ENCODE results near the gene DEFB132. TPM values are rescaled to one million over a fixed set of nuclear protein-coding genes. Genes with fewer than 3 reads are reported as not detected.
A peak's percentile ranks its signal among the peaks of the same experiment; 100 is the strongest.

The DEFB132 gene
- polyA plus RNA-seq, 3 donors, result not detected

DNA sequence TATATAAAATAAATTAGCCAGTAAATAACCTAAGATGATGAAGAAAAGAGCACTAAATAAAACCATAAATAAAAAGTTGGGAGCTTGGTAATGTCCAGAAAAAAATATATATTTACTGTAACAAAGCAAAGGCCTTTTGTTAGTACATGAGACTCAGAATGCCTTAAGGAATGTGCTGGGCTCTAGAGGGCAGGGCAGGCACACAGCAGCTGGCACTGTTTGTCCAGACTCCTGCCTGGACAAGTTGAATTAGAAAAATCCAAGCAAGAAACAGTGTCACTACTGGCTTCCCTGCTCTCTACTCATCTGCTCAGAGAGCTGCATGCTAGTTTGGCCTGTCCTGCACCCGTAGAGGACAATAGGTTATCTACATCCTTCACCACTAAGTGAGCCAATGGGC is 21.6 kb upstream of the DEFB132 start:
- intact Hi-C loops (cut with micrococcal nuclease), result no loop called here
- H3K27ac ChIP-seq (ENCODE audit: low read depth in 1 of 2, low read length in 2 of 2), result no peak overlapping the region
- Mint-ChIP-seq H3K36me3 (no peaks in the 10 kb centered on the region), H3K27me3 (ENCODE audit: low read depth in 3 of 3) (peaks cover 0 to 2% (median 1%) of the 10 kb centered on the region in 3 donors), H3K27ac (no peak overlapping the region), H3K9me3 (no peaks in the 10 kb centered on the region), H3K4me1 (peaks cover 18% of the 10 kb centered on the region), H3K4me3 (no peak overlapping the region)
- H3K79me2 ChIP-seq (ENCODE audit: insufficient read depth, low read length), result no peaks in the 10 kb centered on the region
- DNase-seq, result no peak
- no peak overlapping the region for H3K9ac ChIP-seq (ENCODE audit: insufficient read depth, low read length, poor library complexity, severe bottlenecking)
- H3K4me3 ChIP-seq (replicated peaks in 1 of 3; ENCODE audit: low read depth in 2 of 3, low read length in 3 of 3), result no peak overlapping the region
- peaks cover 11 to 20% of the 10 kb centered on the region in 2 donors for H3K4me1 ChIP-seq (ENCODE audit: control insufficient read depth in 1 of 2, insufficient read depth in 2 of 2, low read length in 2 of 2)
- no peak overlapping the region for H2AFZ ChIP-seq (ENCODE audit: insufficient read depth, low read depth, low read length, poor library complexity, severe bottlenecking)
- WGBS (ENCODE audit: insufficient coverage), result 100% methylated on average over 1 of the region's 1 CpG
- H3K36me3 ChIP-seq (replicated peaks in 1 of 2; ENCODE audit: control insufficient read depth in 1 of 2, insufficient read depth in 2 of 2, low read length in 2 of 2), result no peaks in the 10 kb centered on the region
- H4K20me1 ChIP-seq (ENCODE audit: insufficient read depth, low read length), result no peaks in the 10 kb centered on the region
- no peaks in the 10 kb centered on the region for H3K9me3 ChIP-seq (replicated peaks in 1 of 2; ENCODE audit: control insufficient read depth in 1 of 2, insufficient read depth in 1 of 2, low read length in 2 of 2)
- H3K4me2 ChIP-seq (replicated peaks; ENCODE audit: extremely low read depth, low read length, poor library complexity, severe bottlenecking), result no peak overlapping the region
- no peaks in the 10 kb centered on the region for H3K27me3 ChIP-seq (ENCODE audit: control insufficient read depth in 2 of 2, insufficient read depth in 2 of 2, low read length in 2 of 2)
- no peak for TF ChIP-seq CTCF (IDR thresholded peaks at IDR 0.05)

DNA sequence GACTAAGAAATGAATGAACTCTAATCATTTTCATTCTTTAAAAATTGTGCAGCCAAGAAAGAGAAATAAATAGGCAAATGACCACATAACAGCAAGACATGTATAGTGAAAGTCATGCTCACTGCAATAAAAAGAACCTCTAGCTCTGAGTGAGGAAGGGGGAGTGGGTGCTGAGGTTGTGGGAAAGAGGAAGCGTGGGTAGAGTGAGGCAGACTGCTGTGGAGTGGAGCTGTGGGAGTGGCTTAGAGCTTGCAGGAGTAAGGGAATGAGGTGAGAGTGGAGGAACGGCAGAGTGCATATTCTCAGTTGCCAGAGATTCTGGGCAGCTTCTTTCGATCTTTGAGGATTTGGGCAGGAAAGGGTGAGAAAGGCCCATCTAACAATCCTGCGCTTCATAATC is 20.0 kb upstream of the DEFB132 start:
- 0% methylated on average over 1 of the region's 4 CpGs for WGBS (ENCODE audit: insufficient coverage)
- peak overlapping the region; percentile 43 for H2AFZ ChIP-seq (ENCODE audit: insufficient read depth, low read depth, low read length, poor library complexity, severe bottlenecking)

More for the DNA sequence above, 20.0 kb upstream of the DEFB132 start:
- peak overlapping the region; percentile 46 to 94 (median 73) for H3K4me3 ChIP-seq (replicated peaks in 1 of 3; ENCODE audit: low read depth in 2 of 3, low read length in 3 of 3)
- H3K27ac ChIP-seq (ENCODE audit: low read depth in 1 of 2, low read length in 2 of 2), result peak overlapping the region; percentile 48 to 72
- H3K9me3 Mint-ChIP-seq, result no peaks in the 10 kb centered on the region
- peaks cover 0 to 2% (median 1%) of the 10 kb centered on the region in 3 donors for H3K27me3 Mint-ChIP-seq (ENCODE audit: low read depth in 3 of 3)
- H3K27me3 ChIP-seq (ENCODE audit: control insufficient read depth in 2 of 2, insufficient read depth in 2 of 2, low read length in 2 of 2), result no peaks in the 10 kb centered on the region
- TF ChIP-seq CTCF (IDR thresholded peaks at IDR 0.05), result no peak
- H3K4me3 Mint-ChIP-seq, result peak overlapping the region; percentile 79 to 90
- peak overlapping the region; percentile 79 for H3K4me2 ChIP-seq (replicated peaks; ENCODE audit: extremely low read depth, low read length, poor library complexity, severe bottlenecking)
- peak overlapping the region; percentile 48 for H3K9ac ChIP-seq (ENCODE audit: insufficient read depth, low read length, poor library complexity, severe bottlenecking)
- peak; percentile 64 to 76 (median 72) for DNase-seq
- no peaks in the 10 kb centered on the region for H3K36me3 ChIP-seq (replicated peaks in 1 of 2; ENCODE audit: control insufficient read depth in 1 of 2, insufficient read depth in 2 of 2, low read length in 2 of 2)
- H3K4me1 Mint-ChIP-seq, result peaks cover 18% of the 10 kb centered on the region
- H3K36me3 Mint-ChIP-seq, result no peaks in the 10 kb centered on the region
- H3K79me2 ChIP-seq (ENCODE audit: insufficient read depth, low read length), result no peaks in the 10 kb centered on the region
- H3K27ac Mint-ChIP-seq, result peak overlapping the region; percentile 87 to 95 (median 92)
- intact Hi-C loops (cut with micrococcal nuclease), result no loop called here
- peaks cover 11 to 20% of the 10 kb centered on the region in 2 donors for H3K4me1 ChIP-seq (ENCODE audit: control insufficient read depth in 1 of 2, insufficient read depth in 2 of 2, low read length in 2 of 2)
- H3K9me3 ChIP-seq (replicated peaks in 1 of 2; ENCODE audit: control insufficient read depth in 1 of 2, insufficient read depth in 1 of 2, low read length in 2 of 2), result no peaks in the 10 kb centered on the region
- no peaks in the 10 kb centered on the region for H4K20me1 ChIP-seq (ENCODE audit: insufficient read depth, low read length)
